ENCODE measurements around the gene ZSCAN4.

DNA sequence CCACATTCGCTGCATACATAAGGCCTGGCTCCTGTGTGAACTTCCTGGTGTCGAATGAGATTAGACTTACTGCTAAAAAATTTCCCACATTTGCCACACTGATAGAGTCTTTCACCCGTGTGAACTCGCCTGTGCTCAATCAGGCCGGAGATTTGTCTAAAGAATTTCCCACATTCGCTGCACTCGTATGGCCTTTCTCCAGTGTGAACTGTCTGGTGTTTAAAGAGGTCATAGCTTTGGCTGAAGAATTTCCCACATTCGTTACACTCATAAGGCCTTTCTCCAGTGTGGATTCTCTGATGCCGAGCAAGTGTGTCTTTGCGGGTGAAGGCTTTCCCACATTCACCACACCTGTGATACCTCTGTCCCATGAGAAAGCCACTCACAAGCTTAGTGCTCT lies 52.1 kb downstream of the ZSCAN4 start:
- TF ChIP-seq, protein P1, sequence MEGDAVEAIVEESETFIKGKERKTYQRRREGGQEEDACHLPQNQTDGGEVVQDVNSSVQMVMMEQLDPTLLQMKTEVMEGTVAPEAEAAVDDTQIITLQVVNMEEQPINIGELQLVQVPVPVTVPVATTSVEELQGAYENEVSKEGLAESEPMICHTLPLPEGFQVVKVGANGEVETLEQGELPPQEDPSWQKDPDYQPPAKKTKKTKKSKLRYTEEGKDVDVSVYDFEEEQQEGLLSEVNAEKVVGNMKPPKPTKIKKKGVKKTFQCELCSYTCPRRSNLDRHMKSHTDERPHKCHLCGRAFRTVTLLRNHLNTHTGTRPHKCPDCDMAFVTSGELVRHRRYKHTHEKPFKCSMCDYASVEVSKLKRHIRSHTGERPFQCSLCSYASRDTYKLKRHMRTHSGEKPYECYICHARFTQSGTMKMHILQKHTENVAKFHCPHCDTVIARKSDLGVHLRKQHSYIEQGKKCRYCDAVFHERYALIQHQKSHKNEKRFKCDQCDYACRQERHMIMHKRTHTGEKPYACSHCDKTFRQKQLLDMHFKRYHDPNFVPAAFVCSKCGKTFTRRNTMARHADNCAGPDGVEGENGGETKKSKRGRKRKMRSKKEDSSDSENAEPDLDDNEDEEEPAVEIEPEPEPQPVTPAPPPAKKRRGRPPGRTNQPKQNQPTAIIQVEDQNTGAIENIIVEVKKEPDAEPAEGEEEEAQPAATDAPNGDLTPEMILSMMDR (IDR thresholded peaks at IDR 0.05; ENCODE audit: insufficient read depth, low read depth, low read length) = no peak
- TF ChIP-seq EZH2 (IDR thresholded peaks at IDR 0.05; ENCODE audit: insufficient read depth, low read length) = no peak
